Cardiac septum (tissue), 1 donor: Measurements from ENCODE around the gene ZNF148. TPM values are rescaled to one million over a fixed set of nuclear protein-coding genes. Genes with fewer than 3 reads are reported as not detected.

Experiments
- DNase-seq: peaks from one replicate; pipeline ENCODE4 v3.0.0-alpha.2; 2020; ENCODE audit warnings: low spot score
- intact Hi-C: fragments of 100-400 bp; cut with DNase I; formaldehyde crosslinking; loops from one replicate; pipeline ENCODE4 v1.14.0; 2022
- total RNA-seq: library from RNA; stranded (reverse); fragmentation: NEBNext Ultra II Directional; extraction: Animal tissue kit (Norgen Biotek cat#: 25700); gene quantifications from one replicate; pipeline ENCODE4 v1.2.1, GENCODE V29; 2021
- donor health status: DM: no; HTN: no; CAD: no.

Gene ZNF148
- total RNA-seq, 1 donor from 2014 or later, result 44.2 TPM

DNA sequence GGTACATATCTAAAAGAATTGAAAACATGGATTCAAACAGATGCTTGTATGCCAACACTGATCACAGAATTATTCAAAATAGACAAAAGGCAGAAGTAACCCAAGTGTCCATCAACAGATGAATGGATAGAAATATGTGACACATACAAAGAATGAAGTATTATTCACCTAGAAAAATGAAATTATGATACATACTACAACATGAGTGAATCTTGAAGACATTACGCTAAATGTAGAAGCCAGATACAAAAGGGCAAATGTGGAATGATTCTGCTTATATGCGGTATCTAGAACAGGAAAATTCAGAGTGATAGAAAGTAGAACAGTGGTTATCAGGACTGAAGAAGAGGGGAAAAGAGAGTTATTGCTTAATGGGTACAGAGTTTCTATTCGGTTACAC lies 136.4 kb downstream of the ZNF148 start:
- no peak for DNase-seq
- intact Hi-C loops, result no loop called here

DNA sequence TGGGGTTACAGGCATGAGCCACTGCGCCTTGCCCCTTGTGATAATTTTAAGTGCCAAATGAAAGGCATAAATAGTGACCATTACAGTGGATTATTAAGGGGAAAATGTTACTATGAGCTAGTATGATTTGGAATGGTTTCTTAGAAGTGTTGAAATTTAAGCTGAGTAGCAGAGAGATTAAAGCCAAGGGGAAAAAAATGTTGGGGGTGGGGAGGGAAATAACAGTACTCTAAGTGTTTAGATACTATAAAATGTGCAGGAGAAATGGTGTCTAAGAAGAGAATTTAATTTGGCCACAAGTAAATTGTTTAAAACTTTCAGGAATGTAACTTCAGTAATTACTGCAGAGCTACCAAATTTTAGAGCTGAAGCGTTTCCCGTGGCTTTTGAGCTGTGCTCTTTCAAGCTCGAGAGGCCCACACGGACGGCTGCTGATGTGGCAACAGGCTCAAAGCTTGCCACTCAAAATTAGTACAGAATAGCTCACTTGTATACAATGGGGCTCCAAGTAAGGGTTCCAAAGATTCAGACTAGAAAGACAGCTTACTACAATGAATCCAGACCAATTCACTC lies 138.7 kb downstream of the ZNF148 start:
- DNase-seq, result no peak
- intact Hi-C loops, result no loop called here

DNA sequence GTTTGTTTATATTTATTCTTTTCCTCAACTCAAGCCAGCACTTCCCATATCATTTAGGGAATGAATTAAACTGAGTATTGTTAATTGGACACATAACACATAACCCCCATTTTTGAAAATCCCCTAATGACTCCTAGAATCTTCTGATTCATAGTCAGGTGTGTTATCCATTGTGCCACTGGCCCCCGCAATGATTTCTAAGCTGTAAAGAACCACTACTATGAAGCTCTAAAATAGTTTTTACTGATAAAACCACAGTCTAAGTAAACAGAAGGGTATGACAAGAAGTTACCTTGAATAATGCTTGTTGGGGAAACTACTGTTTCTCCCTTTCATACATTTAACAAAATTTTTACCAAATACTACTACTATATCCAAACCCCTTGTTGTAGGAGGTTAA lies 140.3 kb downstream of the ZNF148 start:
- no peak for DNase-seq
- intact Hi-C loops, result no loop called here

DNA sequence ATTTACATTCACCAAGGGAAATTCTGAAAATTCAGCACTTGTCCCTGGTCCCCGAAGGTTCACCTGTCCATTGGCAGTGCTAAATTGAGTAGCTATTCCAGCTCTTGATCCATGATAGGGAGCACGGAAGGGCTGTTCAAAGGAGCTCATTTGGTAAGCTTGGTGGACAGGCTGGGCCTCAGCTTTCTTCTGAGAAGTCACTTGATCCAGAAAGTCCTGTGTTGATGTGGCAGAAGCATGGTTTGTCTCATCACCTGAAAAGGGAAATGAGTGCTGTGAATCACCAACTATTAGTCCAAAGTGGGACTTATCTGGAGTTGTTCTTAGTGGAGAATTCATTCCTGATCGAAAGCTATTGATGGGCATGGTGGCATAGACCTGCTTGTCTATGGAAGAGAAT lies 142.7 kb downstream of the ZNF148 start:
- no peak for DNase-seq
- intact Hi-C loops, result no loop called here

DNA sequence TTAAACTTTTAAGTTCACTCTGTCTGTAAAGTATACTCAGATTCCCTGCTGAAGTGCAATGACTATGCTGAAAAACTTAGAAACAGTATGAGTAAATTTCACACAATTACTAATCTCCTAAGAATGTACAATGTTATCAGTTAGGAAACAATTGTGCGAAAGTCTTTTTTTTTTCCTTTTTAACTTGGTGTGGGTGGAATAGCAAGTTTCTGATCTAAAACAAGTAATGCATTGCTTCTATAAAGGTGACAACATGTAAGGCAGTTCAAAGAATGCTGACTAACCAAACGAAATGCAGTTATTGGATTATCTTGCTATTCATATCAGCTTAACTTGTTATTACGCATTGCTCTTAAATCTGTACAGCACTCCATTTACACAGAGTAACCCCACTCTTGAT lies 143.2 kb downstream of the ZNF148 start:
- intact Hi-C loops, result no loop called here
- no peak for DNase-seq

DNA sequence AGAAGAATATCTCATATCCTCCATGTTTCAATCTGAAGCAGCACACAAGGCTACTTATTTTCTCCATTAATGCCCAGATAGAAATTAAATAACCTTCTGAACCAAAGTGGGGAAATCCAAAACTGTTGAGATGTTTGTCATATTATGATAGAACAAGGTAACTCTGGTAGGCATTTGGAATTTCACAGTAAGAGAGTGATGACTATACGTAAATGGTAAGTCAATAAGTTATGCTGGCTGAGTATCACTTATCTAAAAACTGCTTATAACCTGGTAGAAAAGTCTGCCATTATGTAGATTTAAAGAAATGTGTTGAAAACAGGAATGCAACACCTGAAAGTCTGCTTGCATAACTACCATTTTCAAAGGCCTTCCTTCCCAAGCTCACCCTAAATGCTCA lies 145.4 kb downstream of the ZNF148 start:
- no peak for DNase-seq
- intact Hi-C loops, result no loop called here

DNA sequence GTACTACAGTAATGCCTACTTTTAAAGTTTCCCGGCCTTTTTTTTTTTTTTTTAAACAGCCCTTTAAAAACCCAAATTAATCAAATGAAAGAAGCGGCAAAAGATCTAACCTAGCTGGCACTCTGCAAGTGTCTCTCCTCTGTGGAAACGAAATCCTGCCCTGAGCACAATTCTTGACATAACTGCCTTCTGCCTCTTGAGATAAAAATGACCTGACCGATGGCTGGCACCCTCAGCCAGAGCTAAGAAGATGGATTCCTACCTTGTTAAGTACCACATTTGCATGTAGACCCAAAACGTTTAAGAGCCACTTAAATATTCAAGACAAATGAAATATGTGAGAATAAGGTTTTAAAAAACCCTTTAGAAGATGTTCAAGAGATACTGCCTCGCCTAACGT lies 146.0 kb downstream of the ZNF148 start:
- DNase-seq, result no peak
- intact Hi-C loops, result no loop called here

DNA sequence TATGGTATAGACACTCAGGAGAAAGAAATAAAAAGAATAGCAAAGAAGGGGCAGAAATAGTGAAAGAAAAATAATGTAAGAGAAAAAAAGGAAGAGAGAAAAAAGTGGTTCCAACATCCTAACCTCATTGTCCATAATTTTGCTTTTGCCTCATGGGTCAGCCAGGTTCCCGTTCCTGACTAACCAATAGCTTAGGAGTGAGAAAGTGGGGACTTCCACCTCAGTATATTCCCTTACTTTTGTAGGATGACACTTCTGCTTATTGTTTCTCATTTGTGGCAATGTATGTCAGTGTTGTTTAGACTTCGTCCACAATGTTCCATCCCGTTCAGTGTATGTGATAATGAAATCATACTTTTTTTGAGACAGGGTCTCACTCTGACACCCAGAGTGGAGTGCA lies 153.3 kb downstream of the ZNF148 start:
- intact Hi-C loops, result no loop called here
- DNase-seq, result no peak

DNA sequence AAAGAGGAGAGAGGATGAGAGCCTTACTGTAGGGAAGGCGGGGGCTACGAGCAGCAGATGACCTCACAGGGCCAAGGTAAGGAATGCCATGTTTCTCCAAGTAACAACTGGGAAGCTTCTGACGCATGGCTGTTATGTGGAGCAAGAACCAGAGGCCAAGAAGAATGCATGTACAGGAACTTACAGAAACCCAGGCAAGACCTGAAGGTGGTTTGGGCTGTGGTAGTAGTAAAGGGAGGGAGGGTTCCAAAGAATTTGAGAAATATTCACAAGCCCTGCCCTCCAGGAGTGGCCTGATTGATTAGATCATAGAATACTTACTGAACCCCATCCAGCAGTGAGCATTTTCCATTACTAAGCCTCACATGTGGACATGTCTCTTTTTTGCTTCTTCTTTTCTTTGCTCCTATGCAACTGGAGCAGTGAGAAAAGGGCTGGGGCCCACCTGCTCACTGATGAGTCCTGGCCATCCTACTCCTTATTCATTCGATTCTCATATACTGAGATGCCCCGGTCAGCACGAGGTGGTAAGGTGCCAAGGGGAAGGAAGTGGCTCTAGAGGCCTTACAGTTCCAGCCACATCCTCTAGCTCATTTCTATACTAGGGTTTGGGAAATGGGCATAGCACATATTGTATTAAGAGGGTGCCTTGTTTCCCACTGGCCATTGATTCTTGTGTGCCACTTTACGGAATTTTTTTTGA lies 154.2 kb downstream of the ZNF148 start:
- DNase-seq, result no peak
- intact Hi-C loops, result no loop called here

DNA sequence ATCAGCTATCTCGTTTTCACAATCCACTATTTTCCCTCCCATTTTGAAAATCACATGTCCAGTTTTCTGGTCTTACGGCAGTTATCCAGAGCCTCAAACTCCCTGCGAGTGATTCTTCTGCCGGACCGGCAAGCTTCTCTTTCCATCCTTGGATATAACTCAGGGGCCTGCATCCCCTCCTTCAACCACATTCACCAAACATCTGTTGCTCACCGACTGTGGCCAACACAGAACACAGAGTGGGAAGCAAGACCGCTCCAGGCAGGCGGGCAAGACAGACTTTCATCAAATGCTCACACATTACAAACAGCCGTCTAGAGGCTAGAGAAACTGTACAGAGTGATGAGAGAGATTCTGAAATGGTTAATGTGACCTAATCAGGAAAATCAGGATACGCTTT lies 154.9 kb downstream of the ZNF148 start:
- DNase-seq, result no peak
- intact Hi-C loops, result no loop called here

DNA sequence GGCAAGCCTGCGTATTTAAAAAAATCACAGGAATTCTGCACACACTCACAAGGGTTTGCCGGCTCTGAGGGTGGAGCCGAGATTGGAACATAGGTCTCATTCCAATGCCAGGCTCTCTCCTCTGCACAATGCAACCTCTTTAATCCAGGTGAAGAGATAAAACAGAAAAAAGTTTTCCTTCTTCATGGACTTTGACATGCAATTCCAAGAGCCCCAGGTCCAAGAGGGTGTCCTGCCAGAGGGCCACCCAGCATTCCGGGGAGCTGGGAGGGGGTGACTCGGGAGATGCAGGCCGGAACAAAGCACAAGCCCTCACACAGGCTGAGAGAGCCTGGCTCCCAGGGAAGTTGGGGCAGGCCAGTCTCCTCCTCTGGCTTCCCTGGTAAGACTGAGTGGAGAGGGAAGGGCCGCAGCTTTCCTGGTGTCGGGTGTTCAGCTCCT lies 155.8 kb downstream of the ZNF148 start:
- no peak for DNase-seq
- intact Hi-C loops, result no loop called here

DNA sequence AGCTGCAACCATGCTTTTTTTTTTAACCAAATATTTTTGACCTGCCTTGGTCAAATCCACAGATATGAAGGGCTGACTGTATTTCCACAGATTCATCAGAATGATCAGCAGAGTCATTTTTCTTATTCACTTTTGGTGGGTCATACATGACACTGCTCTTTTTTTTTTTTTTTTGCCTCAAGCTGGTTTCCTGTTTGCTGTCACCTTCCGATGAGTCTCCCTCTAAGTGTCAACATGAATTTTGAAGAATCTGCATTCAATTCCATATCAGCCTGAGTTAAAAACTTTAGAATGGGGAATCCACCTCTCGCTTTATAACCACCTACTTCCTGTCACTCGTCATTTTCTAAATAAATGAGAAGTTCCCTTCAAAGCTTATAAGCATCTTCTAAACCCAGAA lies 160.4 kb downstream of the ZNF148 start:
- intact Hi-C loops, result no loop called here
- no peak for DNase-seq

DNA sequence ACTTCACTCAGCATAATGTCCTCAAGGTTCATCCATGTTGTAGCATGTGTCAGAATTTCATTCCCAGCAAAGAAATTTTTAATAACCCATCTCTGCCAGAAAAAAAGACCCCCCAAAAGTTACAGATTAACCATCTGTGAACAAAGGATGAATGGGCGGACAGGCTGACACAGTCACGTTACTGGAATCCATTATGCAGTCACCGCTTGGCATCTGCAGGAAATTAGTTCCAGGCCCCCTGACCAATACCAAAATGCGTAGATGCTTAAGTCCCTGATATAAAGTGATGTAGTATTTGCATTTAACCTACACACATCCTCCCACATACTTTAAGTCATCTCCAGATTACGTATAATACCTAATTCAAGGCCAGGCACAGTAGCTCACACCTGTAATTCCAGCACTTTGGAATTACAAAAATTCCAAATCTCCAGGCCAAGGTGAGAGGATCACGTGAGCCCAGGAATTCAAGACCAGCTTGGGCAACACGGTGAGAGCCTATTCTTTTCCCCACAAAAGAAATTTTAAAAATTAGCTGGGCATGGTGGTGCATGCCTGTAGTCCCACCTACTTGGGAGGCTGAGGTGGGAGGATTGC lies 161.1 kb downstream of the ZNF148 start:
- no peak for DNase-seq
- intact Hi-C loops, result no loop called here

DNA sequence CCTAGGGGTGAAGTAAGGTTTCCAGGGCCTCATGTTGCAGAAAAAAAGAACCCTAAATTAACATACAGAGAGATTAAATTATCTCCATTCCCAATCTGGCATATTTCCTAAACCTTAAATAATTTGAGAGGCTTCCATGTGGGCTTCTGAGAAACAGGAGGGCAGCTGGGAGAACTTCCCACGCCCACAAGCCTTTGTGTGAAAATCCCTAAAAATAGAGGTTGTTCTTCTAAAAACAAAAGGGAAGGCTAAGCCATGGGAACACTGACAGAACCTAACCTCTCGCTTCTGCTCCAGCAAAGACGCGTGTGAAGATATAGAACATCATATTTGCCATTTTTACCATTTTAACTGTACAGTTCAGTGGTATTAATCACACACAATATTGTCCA lies 161.8 kb downstream of the ZNF148 start:
- intact Hi-C loops, result no loop called here
- DNase-seq, result no peak

DNA sequence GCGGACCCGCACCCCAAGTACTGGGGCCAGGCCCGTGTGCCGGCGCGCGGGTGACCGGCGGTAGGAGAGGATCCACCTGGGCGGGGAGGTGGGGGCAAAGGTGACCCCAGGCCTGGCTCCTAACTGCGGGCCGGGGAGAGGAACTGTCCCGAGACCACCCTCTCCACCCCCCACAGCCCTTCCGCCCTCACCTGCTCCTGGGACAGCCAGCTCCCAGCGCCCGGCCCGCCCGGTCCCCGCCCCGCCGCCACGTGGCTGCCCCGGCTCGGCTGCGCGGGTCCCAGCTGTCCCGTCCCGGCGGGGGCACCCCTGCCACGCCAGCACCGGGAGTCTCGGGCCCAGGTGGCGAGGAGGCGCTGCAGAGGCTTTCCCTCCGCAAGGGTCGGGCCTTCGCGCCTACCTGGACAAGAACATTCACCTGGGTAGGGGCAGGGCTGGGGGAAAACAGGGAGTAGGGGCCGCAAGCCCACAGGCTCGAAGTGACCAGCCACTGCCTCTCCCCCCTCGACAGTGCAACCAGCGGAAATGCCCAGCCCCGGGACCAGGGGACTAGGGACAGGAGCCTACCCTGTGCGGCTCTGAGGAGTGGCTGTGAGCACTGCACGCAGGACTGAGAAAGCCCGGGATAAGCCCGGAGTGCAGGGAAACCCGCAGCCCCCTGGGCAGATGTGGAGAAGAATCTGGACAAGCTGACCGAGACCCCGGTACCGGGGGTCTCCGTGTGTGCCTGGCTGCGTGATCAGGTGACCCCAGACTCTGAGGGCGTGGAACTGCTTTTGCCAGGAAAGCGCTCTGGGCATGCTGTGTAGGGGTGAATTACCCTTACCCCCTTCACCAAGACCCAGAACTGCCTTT lies 162.4 kb downstream of the ZNF148 start, which contains the start of gene SLC12A8:
TSS of gene SLC12A8 (minus strand) at position 240 of the 855 bp plus-strand sequence. CDS start 1,399 bp downstream, outside the sequence.
- no peak for DNase-seq
- intact Hi-C loops, result no loop called here

DNA sequence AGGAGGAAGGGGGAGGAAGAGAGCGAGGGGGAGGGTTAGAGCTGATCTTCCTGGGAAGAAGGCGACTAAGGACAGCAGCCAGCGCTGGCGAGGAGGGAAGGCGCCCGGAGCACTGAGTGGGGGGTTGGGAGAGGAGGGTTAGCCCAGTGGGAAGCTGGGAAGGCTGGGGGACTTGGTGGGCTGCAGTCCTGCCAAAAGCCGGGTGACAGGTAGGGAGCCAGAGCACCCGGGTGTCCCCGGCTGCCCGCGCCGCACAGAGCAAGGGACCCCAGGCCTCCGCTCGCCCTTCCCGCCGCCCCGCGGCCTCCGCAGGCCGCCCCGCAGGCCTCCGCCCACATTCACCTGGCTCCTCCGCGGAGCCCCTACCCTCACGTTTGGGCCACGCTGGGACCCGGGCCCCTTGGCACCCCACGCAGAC lies 163.0 kb downstream of the ZNF148 start:
- intact Hi-C loops, result no loop called here
- DNase-seq, result no peak

DNA sequence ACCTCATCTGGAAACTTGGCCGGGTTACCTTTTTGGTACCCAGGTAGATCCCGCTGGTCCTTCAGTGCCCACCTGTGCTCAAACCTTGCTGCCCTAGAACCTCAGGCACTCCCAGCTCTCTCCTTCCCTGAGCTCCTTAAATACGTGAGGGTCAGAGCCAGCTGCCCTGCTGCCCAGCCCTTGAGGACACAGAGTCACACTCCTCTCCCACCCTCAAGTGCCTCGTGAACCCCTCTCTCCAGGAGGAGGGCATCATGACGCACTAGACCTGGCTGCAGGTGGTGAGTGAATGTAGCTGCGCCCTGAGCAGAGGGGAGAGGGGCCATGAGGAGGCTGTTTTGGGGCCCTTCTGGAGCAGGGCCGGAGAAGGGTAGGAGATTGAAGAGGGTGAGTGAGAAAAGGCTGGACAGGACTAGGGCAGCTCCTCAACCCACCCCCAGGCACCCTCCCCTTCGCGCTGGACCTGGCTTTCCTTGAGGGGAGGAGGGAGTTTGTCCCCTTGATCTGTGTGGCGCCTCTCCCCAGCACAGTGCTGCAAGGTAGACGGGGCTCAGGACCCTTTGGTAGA lies 163.5 kb downstream of the ZNF148 start:
- intact Hi-C loops, result no loop called here
- no peak for DNase-seq

DNA sequence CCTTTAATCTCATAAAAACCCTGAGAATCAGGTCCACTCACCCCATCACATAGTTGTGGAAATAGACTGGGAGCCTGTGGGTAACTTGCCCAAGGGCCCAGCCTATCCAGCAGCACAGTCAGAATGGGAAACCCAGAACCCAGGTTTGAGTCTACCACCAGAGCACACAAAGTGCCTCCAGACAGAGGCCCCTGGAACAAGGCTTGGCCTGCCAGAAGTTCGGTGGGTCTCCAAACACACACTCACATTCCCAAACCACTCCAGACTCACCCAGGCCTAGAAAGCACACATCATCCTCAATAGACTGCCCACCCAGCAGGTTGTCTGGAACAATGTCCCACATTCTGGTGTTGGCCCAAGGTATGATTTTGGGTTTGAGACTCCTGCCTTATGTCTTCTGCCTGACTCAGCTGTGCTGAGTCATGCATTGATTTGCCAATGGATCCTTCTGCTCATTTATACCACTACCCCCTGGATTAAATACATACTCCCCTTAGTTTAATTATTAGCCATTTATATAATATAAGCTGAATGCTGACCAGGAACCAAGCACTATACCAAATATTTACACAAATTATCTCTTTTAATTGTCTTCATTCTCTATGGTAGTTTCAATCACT lies 167.1 kb downstream of the ZNF148 start:
- no peak for DNase-seq
- intact Hi-C loops, result no loop called here

DNA sequence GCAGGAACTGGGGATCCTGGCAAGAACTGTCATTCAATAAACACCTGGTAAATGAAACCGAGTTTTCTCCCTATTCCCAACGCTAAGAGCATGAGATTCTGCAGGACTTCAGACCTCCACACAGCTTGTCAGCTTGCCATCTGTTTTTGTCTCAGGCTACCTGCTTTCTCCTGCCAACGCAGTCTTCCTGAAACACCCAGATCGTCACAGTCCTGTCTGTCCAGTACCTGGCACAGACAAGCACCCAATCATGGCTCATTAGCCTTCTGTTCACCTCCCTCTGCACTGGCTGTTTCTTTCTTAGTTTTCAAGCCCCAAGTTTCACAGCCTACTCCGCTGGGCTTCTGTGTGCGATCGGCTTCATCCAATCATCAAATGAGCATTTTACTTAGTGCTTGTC lies 167.6 kb downstream of the ZNF148 start:
- DNase-seq, result no peak
- intact Hi-C loops, result no loop called here

DNA sequence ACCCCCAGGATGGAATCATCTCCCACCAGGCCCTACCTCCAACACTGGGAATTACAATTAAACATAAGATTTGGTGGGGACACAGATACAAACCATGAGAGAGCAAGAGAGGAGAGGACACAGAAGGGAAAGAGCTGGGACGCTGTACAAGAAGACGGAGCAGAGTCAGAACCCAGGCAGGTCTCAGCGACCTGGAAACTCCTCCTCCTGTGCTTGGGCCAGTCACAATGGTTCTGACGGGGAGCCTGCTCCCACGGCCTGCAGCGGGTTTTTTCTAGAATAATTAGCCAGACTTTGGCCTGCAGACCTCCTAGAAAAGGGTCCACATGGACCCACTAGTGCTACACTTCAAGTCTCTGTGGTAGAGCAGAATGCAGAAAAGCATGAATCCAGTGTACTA lies 168.2 kb downstream of the ZNF148 start:
- intact Hi-C loops, result no loop called here
- no peak for DNase-seq
